Measurements from ENCODE around the gene OMA1.
"Not testable (repeated sequence)": the region's sequence is repeated elsewhere in the genome, so short reads cannot be mapped to it uniquely, and the experiment has no call there.

Gene OMA1

GRCh38 chr1:58573705-58574591, 27.4 kb upstream of the OMA1 start:
- DNase-seq: no peak

GRCh38 chr1:58573138-58573537, 26.6 kb upstream of the OMA1 start:
- no peak for DNase-seq

- no peak for DNase-seq
These were observed 26.2 kb upstream of the OMA1 start for GRCh38 chr1:58572690-58573089.

GRCh38 chr1:58571616-58572015, 25.1 kb upstream of the OMA1 start:
- DNase-seq: no peak

- DNase-seq: no peak
These were observed 24.3 kb upstream of the OMA1 start for GRCh38 chr1:58570817-58571216.

GRCh38 chr1:58570094-58570493, 23.6 kb upstream of the OMA1 start:
- DNase-seq: no peak

- no peak for DNase-seq
These were observed 22.4 kb upstream of the OMA1 start for GRCh38 chr1:58568911-58569310.

GRCh38 chr1:58568271-58568860, 21.8 kb upstream of the OMA1 start:
- DNase-seq: no peak

- DNase-seq: no peak
These were observed 19.8 kb upstream of the OMA1 start for GRCh38 chr1:58566339-58566738.

- DNase-seq: not testable (repeated sequence)
These were observed 17.2 kb upstream of the OMA1 start for GRCh38 chr1:58563715-58564114.

GRCh38 chr1:58561633-58562032, 15.1 kb upstream of the OMA1 start:
- no peak for DNase-seq

GRCh38 chr1:58555393-58555792, 8.9 kb upstream of the OMA1 start:
- no peak for DNase-seq

GRCh38 chr1:58551186-58552140, 4.9 kb upstream of the OMA1 start:
- DNase-seq: no peak

- not testable (repeated sequence) for DNase-seq
These were observed 2.8 kb upstream of the OMA1 start for GRCh38 chr1:58549291-58549690.

- no peak for DNase-seq
These were observed 1.8 kb upstream of the OMA1 start for GRCh38 chr1:58548371-58548770.

GRCh38 chr1:58545591-58546519, 671 bp downstream of the OMA1 start:
- peak; percentile 85 for DNase-seq

GRCh38 chr1:58543260-58543659, 3.3 kb downstream of the OMA1 start:
- no peak for DNase-seq

- DNase-seq: no peak
These were observed 7.0 kb downstream of the OMA1 start for GRCh38 chr1:58539553-58539952.

- no peak for DNase-seq
These were observed 7.7 kb downstream of the OMA1 start for GRCh38 chr1:58538821-58539220.

- DNase-seq: not testable (repeated sequence)
These were observed 14.7 kb downstream of the OMA1 start for GRCh38 chr1:58531842-58532241.

GRCh38 chr1:58529284-58529683, 17.2 kb downstream of the OMA1 start:
- DNase-seq: no peak

- no peak for DNase-seq
These were observed 18.0 kb downstream of the OMA1 start for GRCh38 chr1:58528518-58528917.

All from CD4-positive, alpha-beta T cell treated with Interleukin-15 for 1 hour (primary cell).